GM23338 (cell line): ENCODE measurements around the gene PNPLA7.

Experiments
- CREB1 ChIP-seq: fragments of 250-450 bp; sonication (Bioruptor Pico); IDR thresholded peaks from 2 replicates; pipeline ENCODE4 v1.5.0; 2020; ENCODE audit warnings: low read depth, mild to moderate bottlenecking, moderate library complexity
- EZH2 ChIP-seq: fragments of 200-600 bp; sonication (generic); IDR thresholded peaks from one replicate; pipeline ENCODE4 v1.8.0; 2017; ENCODE audit warnings: antibody characterized with exemption, mild to moderate bottlenecking, low read depth; ENCODE audit not compliant: unreplicated experiment
- NANOG ChIP-seq: IDR thresholded peaks from 2 replicates; pipeline ENCODE4 v1.6.1; 2016; ENCODE audit warnings: antibody characterized with exemption, borderline replicate concordance
- POLR2AphosphoS5 ChIP-seq: IDR thresholded peaks from 2 replicates; pipeline ENCODE4 v1.6.1; 2016; ENCODE audit warnings: antibody characterized with exemption, low read depth
- STAT1 ChIP-seq: IDR thresholded peaks from one replicate; pipeline ENCODE4 v1.6.1; 2016; ENCODE audit warnings: antibody characterized with exemption; ENCODE audit not compliant: unreplicated experiment
- TF ChIP-seq, protein P1 (sequence below): IDR thresholded peaks from 2 replicates; pipeline ENCODE4 v1.6.1; 2016; ENCODE audit warnings: antibody characterized with exemption
- TF ChIP-seq, protein P2 (sequence below), 2 experiments: fragments of 200-600 bp in 1 of 2; sonication (generic) in 1 of 2; conservative IDR thresholded peaks; 2 replicates each; pipeline versions ENCODE4 v1.5.1 to v1.6.1; 2016 to 2017; ENCODE audit warnings: antibody characterized with exemption in 2 of 2, low read depth in 2 of 2, mild to moderate bottlenecking in 2 of 2, moderate library complexity in 1 of 2
- TF ChIP-seq, protein P3 (sequence below): IDR thresholded peaks from one replicate; pipeline ENCODE4 v1.6.1; 2018; ENCODE audit warnings: antibody characterized with exemption; ENCODE audit not compliant: unreplicated experiment

DNA sequence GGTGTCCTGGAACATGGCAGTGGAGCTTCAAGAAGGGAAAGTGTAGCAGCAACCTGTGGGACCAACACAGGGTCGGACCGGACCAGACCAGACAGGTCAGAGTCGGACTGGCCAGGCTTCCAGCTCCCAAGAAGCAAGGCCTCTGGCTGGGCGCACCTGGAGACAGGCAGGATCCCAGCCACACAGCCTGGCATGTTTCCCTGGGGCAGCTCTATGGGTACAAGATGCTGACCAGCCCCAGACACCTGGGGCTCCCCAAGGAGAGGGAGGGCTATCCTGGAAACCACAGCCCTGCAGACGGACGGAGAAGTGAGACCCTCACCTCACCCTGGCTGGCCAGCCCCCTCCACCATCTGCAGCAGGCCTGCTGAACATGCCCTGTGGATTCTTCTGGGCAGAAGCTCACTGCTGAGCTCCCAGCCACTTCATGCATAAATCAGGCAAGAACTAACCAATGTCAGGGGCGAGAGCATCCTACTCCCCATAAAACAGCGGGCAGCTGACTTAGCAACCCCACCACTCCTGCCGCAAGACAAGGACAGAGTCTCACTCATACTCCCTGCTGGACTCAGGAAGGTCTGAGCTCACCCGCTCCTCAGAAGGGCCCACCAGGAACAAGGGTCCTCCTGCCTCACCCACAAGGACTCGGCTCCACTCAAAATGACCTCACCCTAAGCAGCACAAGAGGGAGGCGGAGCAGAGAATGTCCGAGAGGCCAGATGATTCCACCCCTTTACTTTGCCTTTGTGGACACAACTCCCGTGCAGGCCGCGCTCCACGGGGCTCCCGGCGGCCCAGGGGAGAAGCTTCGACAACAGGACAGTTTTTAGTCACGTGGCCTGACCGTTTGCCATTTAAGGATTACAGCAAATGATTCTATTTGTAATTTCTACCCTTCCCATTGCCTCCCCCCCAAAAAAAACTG is 31.4 kb upstream of the PNPLA7 start:
- TF ChIP-seq EZH2 (no peak), POLR2AphosphoS5 (no peak), NANOG (no peak), CREB1 (no peak), STAT1 (no peak)
- TF ChIP-seq, protein P1, sequence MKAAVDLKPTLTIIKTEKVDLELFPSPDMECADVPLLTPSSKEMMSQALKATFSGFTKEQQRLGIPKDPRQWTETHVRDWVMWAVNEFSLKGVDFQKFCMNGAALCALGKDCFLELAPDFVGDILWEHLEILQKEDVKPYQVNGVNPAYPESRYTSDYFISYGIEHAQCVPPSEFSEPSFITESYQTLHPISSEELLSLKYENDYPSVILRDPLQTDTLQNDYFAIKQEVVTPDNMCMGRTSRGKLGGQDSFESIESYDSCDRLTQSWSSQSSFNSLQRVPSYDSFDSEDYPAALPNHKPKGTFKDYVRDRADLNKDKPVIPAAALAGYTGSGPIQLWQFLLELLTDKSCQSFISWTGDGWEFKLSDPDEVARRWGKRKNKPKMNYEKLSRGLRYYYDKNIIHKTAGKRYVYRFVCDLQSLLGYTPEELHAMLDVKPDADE: no peak
- TF ChIP-seq, protein P2, sequence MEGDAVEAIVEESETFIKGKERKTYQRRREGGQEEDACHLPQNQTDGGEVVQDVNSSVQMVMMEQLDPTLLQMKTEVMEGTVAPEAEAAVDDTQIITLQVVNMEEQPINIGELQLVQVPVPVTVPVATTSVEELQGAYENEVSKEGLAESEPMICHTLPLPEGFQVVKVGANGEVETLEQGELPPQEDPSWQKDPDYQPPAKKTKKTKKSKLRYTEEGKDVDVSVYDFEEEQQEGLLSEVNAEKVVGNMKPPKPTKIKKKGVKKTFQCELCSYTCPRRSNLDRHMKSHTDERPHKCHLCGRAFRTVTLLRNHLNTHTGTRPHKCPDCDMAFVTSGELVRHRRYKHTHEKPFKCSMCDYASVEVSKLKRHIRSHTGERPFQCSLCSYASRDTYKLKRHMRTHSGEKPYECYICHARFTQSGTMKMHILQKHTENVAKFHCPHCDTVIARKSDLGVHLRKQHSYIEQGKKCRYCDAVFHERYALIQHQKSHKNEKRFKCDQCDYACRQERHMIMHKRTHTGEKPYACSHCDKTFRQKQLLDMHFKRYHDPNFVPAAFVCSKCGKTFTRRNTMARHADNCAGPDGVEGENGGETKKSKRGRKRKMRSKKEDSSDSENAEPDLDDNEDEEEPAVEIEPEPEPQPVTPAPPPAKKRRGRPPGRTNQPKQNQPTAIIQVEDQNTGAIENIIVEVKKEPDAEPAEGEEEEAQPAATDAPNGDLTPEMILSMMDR (conservative IDR thresholded peaks at IDR 0.05; ENCODE audit: low read depth in 2 of 2): no peak
- TF ChIP-seq, protein P3, sequence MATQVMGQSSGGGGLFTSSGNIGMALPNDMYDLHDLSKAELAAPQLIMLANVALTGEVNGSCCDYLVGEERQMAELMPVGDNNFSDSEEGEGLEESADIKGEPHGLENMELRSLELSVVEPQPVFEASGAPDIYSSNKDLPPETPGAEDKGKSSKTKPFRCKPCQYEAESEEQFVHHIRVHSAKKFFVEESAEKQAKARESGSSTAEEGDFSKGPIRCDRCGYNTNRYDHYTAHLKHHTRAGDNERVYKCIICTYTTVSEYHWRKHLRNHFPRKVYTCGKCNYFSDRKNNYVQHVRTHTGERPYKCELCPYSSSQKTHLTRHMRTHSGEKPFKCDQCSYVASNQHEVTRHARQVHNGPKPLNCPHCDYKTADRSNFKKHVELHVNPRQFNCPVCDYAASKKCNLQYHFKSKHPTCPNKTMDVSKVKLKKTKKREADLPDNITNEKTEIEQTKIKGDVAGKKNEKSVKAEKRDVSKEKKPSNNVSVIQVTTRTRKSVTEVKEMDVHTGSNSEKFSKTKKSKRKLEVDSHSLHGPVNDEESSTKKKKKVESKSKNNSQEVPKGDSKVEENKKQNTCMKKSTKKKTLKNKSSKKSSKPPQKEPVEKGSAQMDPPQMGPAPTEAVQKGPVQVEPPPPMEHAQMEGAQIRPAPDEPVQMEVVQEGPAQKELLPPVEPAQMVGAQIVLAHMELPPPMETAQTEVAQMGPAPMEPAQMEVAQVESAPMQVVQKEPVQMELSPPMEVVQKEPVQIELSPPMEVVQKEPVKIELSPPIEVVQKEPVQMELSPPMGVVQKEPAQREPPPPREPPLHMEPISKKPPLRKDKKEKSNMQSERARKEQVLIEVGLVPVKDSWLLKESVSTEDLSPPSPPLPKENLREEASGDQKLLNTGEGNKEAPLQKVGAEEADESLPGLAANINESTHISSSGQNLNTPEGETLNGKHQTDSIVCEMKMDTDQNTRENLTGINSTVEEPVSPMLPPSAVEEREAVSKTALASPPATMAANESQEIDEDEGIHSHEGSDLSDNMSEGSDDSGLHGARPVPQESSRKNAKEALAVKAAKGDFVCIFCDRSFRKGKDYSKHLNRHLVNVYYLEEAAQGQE: no peak
